Body of pancreas (tissue), 4 donors: Measurements from ENCODE around the gene TNRC18.

Experiments
- POLR2A ChIP-seq, 3 donors: fragments of 450-650 bp; IDR thresholded peaks; one replicate each; pipeline ENCODE4 v1.6.1; 2016; ENCODE audit warnings: antibody characterized with exemption in 3 of 3, mild to moderate bottlenecking in 2 of 3
- TF ChIP-seq, protein P1 (sequence below), 7 experiments: fragments of 450-650 bp in 4 of 7; fragments of 200-600 bp in 3 of 7; sonication (generic) in 3 of 7; IDR thresholded peaks; one replicate each; pipeline ENCODE4 v1.5.1; 2016 to 2019; ENCODE audit warnings: antibody characterized with exemption in 7 of 7

- TF ChIP-seq, protein P1, sequence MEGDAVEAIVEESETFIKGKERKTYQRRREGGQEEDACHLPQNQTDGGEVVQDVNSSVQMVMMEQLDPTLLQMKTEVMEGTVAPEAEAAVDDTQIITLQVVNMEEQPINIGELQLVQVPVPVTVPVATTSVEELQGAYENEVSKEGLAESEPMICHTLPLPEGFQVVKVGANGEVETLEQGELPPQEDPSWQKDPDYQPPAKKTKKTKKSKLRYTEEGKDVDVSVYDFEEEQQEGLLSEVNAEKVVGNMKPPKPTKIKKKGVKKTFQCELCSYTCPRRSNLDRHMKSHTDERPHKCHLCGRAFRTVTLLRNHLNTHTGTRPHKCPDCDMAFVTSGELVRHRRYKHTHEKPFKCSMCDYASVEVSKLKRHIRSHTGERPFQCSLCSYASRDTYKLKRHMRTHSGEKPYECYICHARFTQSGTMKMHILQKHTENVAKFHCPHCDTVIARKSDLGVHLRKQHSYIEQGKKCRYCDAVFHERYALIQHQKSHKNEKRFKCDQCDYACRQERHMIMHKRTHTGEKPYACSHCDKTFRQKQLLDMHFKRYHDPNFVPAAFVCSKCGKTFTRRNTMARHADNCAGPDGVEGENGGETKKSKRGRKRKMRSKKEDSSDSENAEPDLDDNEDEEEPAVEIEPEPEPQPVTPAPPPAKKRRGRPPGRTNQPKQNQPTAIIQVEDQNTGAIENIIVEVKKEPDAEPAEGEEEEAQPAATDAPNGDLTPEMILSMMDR (IDR thresholded peaks at IDR 0.05) = no peak
- no peak for TF ChIP-seq POLR2A (IDR thresholded peaks at IDR 0.05)
Observed at GRCh38 chr7:5380350-5381070, 43.1 kb downstream of the TNRC18 start.
